ENCODE data around the gene FCER1G.

Gene FCER1G

GRCh38 chr1:161172349-161172748 lies 42.7 kb upstream of the FCER1G start:
- no peak for TF ChIP-seq CTCF (conservative IDR thresholded peaks at IDR 0.05; ENCODE audit: control insufficient read depth, insufficient read depth, low read depth, low read length)
- no peak for DNase-seq (ENCODE audit: low read depth)
- no peak overlapping the region for H3K4me3 ChIP-seq (ENCODE audit: control insufficient read depth, low read depth, low read length)

- no peak for TF ChIP-seq CTCF (conservative IDR thresholded peaks at IDR 0.05; ENCODE audit: control insufficient read depth, insufficient read depth, low read depth, low read length)
- H3K4me3 ChIP-seq (ENCODE audit: control insufficient read depth, low read depth, low read length): no peak overlapping the region
- peak; percentile 100 for DNase-seq (ENCODE audit: low read depth)
These were observed 42.2 kb upstream of the FCER1G start for GRCh38 chr1:161172776-161173376.

GRCh38 chr1:161173711-161174110 lies 41.4 kb upstream of the FCER1G start:
- TF ChIP-seq CTCF (conservative IDR thresholded peaks at IDR 0.05; ENCODE audit: control insufficient read depth, insufficient read depth, low read depth, low read length): no peak
- H3K4me3 ChIP-seq (ENCODE audit: control insufficient read depth, low read depth, low read length): no peak overlapping the region
- DNase-seq (ENCODE audit: low read depth): no peak

GRCh38 chr1:161174911-161175310 lies 40.2 kb upstream of the FCER1G start:
- no peak for DNase-seq (ENCODE audit: low read depth)
- no peak overlapping the region for H3K4me3 ChIP-seq (ENCODE audit: control insufficient read depth, low read depth, low read length)
- TF ChIP-seq CTCF (conservative IDR thresholded peaks at IDR 0.05; ENCODE audit: control insufficient read depth, insufficient read depth, low read depth, low read length): no peak

- peak overlapping the region; percentile 96 for H3K4me3 ChIP-seq (ENCODE audit: control insufficient read depth, low read depth, low read length)
- no peak for TF ChIP-seq CTCF (conservative IDR thresholded peaks at IDR 0.05; ENCODE audit: control insufficient read depth, insufficient read depth, low read depth, low read length)
- no peak for DNase-seq (ENCODE audit: low read depth)
These were observed 39.2 kb upstream of the FCER1G start for GRCh38 chr1:161175771-161176453.

- H3K4me3 ChIP-seq (ENCODE audit: control insufficient read depth, low read depth, low read length): peak overlapping the region; percentile 96
- TF ChIP-seq CTCF (conservative IDR thresholded peaks at IDR 0.05; ENCODE audit: control insufficient read depth, insufficient read depth, low read depth, low read length): no peak
- no peak for DNase-seq (ENCODE audit: low read depth)
These were observed 38.5 kb upstream of the FCER1G start for GRCh38 chr1:161176468-161177111.
